Measurements from ENCODE around the gene ADIG.

The ADIG gene

GRCh38 chr20:38601216-38602184, 20.5 kb downstream of the ADIG start, which contains the start of gene ARHGAP40:
TSS of gene ARHGAP40 (plus strand) at chr20:38601809.
- DNase-seq (ENCODE audit: low spot score) (no peak), FAIRE-seq (no peak)

- no peak for FAIRE-seq
Measured at GRCh38 chr20:38602185-38602581, 21.2 kb downstream of the ADIG start.

GRCh38 chr20:38603286-38603685, 22.3 kb downstream of the ADIG start:
- DNase-seq (ENCODE audit: low spot score), result no peak
- FAIRE-seq, result no peak

More at GRCh38 chr20:38602185-38602581, 21.2 kb downstream of the ADIG start:
- DNase-seq (ENCODE audit: low spot score), result no peak

- DNase-seq (ENCODE audit: low spot score) (peak; percentile 85), FAIRE-seq (peak; percentile 73)
Measured at GRCh38 chr20:38604873-38605303, 23.9 kb downstream of the ADIG start.

- FAIRE-seq (no peak), DNase-seq (ENCODE audit: low spot score) (no peak)
Measured at GRCh38 chr20:38607351-38607750, 26.4 kb downstream of the ADIG start.

- FAIRE-seq (no peak), DNase-seq (ENCODE audit: low spot score) (no peak)
Measured at GRCh38 chr20:38608188-38608587, 27.2 kb downstream of the ADIG start.

- FAIRE-seq (no peak), DNase-seq (ENCODE audit: low spot score) (no peak)
Measured at GRCh38 chr20:38609815-38610214, 28.8 kb downstream of the ADIG start.

- DNase-seq (ENCODE audit: low spot score) (peak; percentile 54), FAIRE-seq (no peak)
Measured at GRCh38 chr20:38610521-38610920, 29.5 kb downstream of the ADIG start.

GRCh38 chr20:38612751-38613515, 31.9 kb downstream of the ADIG start:
- FAIRE-seq (no peak), DNase-seq (ENCODE audit: low spot score) (no peak)

GRCh38 chr20:38615283-38615682, 34.3 kb downstream of the ADIG start:
- FAIRE-seq, result no peak
- DNase-seq (ENCODE audit: low spot score), result no peak

- DNase-seq (ENCODE audit: low spot score) (no peak), FAIRE-seq (no peak)
Measured at GRCh38 chr20:38616457-38616856, 35.5 kb downstream of the ADIG start.

- FAIRE-seq (no peak), DNase-seq (ENCODE audit: low spot score) (peak; percentile 77)
Measured at GRCh38 chr20:38617011-38617829, 36.2 kb downstream of the ADIG start.

GRCh38 chr20:38617830-38618196, 36.8 kb downstream of the ADIG start:
- DNase-seq (ENCODE audit: low spot score) (no peak), FAIRE-seq (no peak)

GRCh38 chr20:38620441-38620840, 39.4 kb downstream of the ADIG start:
- DNase-seq (ENCODE audit: low spot score) (no peak), FAIRE-seq (no peak)

GRCh38 chr20:38623061-38623460, 42.1 kb downstream of the ADIG start:
- FAIRE-seq, result peak; percentile 32
- DNase-seq (ENCODE audit: low spot score), result no peak

- DNase-seq (ENCODE audit: low spot score) (no peak), FAIRE-seq (no peak)
Measured at GRCh38 chr20:38624084-38624483, 43.1 kb downstream of the ADIG start.

- DNase-seq (ENCODE audit: low spot score) (no peak), FAIRE-seq (no peak)
Measured at GRCh38 chr20:38625896-38626295, 44.9 kb downstream of the ADIG start.

GRCh38 chr20:38626921-38627659, 46.1 kb downstream of the ADIG start:
- DNase-seq (ENCODE audit: low spot score) (no peak), FAIRE-seq (peak; percentile 97)

- DNase-seq (ENCODE audit: low spot score) (no peak), FAIRE-seq (no peak)
Measured at GRCh38 chr20:38628580-38629470, 47.8 kb downstream of the ADIG start.

GRCh38 chr20:38629979-38630378, 49.0 kb downstream of the ADIG start:
- DNase-seq (ENCODE audit: low spot score) (no peak), FAIRE-seq (no peak)
